ENCODE measurements around the gene SLC1A7. TPM values are rescaled to one million over a fixed set of nuclear protein-coding genes. Genes with fewer than 3 reads are reported as not detected.

Gene SLC1A7
- total and polyA plus RNA-seq, 2 of the 13 experiments (the other 11 are each of a cell fraction or from before 2014, with no cell fraction given), result 0.04 to 2.0 TPM

- Histone ChIP-seq H3K9ac (ENCODE audit: insufficient read depth, low read depth, low read length) (no peak overlapping the region), H3K27me3 (ENCODE audit: control insufficient read depth in 1 of 2, insufficient read depth in 2 of 2, low read length in 2 of 2) (no peaks in the 10 kb centered on the region), H3K9me3 (ENCODE audit: low read length) (no peaks in the 10 kb centered on the region), H2AFZ (ENCODE audit: low read length) (no peak overlapping the region), H3K4me1 (ENCODE audit: insufficient read depth, low read length) (no peaks in the 10 kb centered on the region), H3K79me2 (ENCODE audit: insufficient read depth, low read length) (no peaks in the 10 kb centered on the region), H3K27ac (ENCODE audit: extremely low read length, insufficient read depth, low read length) (no peak overlapping the region), H4K20me1 (ENCODE audit: insufficient read depth, low read length) (no peaks in the 10 kb centered on the region), H3K36me3 (replicated peaks in 1 of 2; ENCODE audit: control insufficient read depth in 1 of 2, insufficient read depth in 2 of 2, low read length in 2 of 2) (peaks cover 11 to 21% of the 10 kb centered on the region in 2 experiments), H3K4me3 (replicated peaks in 1 of 3; ENCODE audit: insufficient read depth in 1 of 3, low read depth in 2 of 3, low read length in 3 of 3) (no peak overlapping the region), H3K4me2 (ENCODE audit: low read depth, low read length) (no peak overlapping the region)
- intact Hi-C loops (cut with micrococcal nuclease; ENCODE audit: unreplicated experiment) (no loop called here), in situ Hi-C loops (cut with HindIII; ENCODE audit: extremely low pct_ligation_motif_present, low pct_unique_long_range_greater_than_20kb) (no loop called here)
- no peak for FAIRE-seq
- DNase-seq (ENCODE audit: low spot score), result no peak
- BruUV-seq (replicated peaks), result no TSS peak
- 73% methylated on average over 1 of the region's 1 CpG for WGBS (ENCODE audit: low lambda C conversion rate)
- ChIA-PET CTCF (ENCODE audit: low intra/inter-chr PET ratio, low total read pairs) (no interaction called here), POLR2A (no interaction called here)
- TF ChIP-seq PLRG1 (conservative IDR thresholded peaks at IDR 0.05) (no peak), ZNF740 (CRISPR knock-in tag; IDR thresholded peaks at IDR 0.05) (no peak), MED1 (CRISPR knock-in tag; IDR thresholded peaks at IDR 0.05) (no peak), SETDB1 (CRISPR knock-in tag; IDR thresholded peaks at IDR 0.05; ENCODE audit: borderline replicate concordance) (no peak), SIN3A (IDR thresholded peaks at IDR 0.05; ENCODE audit: borderline replicate concordance, low read depth, low read length) (no peak), PRDM4 (CRISPR knock-in tag; IDR thresholded peaks at IDR 0.05; ENCODE audit: borderline replicate concordance) (no peak), ZNF543 (CRISPR knock-in tag; IDR thresholded peaks at IDR 0.05) (no peak), MXD4 (CRISPR knock-in tag; IDR thresholded peaks at IDR 0.05) (no peak), HIC2 (CRISPR knock-in tag; IDR thresholded peaks at IDR 0.05; ENCODE audit: low read depth) (no peak), RNF219 (CRISPR knock-in tag; IDR thresholded peaks at IDR 0.05) (no peak), ZNF839 (CRISPR knock-in tag; IDR thresholded peaks at IDR 0.05; ENCODE audit: borderline replicate concordance) (no peak), ZNF253 (CRISPR knock-in tag; IDR thresholded peaks at IDR 0.05; ENCODE audit: borderline replicate concordance) (no peak)
- no peak for ATAC-seq
Observed at GRCh38 chr1:53051676-53052075, 90.8 kb downstream of the SLC1A7 start.

Data from HepG2 (cell line).